ENCODE results near the gene EVA1C. TPM values are rescaled to one million over a fixed set of nuclear protein-coding genes. Genes with fewer than 3 reads are reported as not detected.

The EVA1C gene
- total RNA-seq, 1 donor from 2014 or later, result 147 TPM

DNA sequence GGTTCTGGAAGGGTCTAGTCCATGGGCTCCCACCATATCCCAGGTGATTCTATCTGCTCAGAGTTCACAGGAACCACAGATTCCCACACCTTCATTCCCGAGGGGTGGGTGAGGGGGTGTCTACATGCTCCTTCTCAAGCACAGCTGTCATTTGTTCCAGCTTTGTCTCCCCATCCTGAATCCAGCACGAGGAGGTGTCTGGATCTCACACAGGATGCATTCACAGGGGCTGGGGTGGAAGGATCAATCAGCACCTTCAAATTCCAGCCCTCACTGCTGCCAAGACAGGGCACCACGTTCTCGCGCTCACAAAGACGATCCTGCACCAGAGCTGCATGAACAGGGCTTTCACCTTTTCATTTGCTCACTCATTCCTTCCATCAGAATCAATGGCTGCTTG is 120.1 kb downstream of the EVA1C start:
- intact Hi-C loops (cut with DNase I), result no loop called here
- TF ChIP-seq CTCF (IDR thresholded peaks at IDR 0.05), result no peak

DNA sequence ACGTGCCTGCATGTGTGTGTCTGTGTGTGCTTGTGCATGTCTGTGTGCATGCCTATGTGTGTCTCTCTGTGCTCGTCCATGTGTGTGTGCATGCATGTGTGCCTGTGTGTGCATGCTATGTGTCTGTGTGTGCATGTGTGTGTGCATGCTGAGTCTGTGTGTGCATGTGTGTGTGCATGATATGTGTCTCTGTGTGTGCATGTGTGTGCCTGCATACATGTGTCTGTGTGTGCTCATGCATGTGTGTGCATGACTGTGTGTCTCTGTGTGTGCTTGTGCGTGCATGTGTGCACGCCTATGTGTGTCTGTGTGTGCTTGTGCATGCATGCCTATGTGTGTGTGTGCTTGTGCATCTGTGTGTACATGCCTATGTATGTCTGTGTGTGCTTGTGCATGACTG is 120.5 kb downstream of the EVA1C start:
- TF ChIP-seq CTCF (IDR thresholded peaks at IDR 0.05), result no peak
- H3K27me3 ChIP-seq, result no peaks in the 10 kb centered on the region
- intact Hi-C loops (cut with DNase I), result no loop called here
- H3K9me3 ChIP-seq, result no peaks in the 10 kb centered on the region
- no peak for DNase-seq (ENCODE audit: low spot score in 2 of 2)
- no peaks in the 10 kb centered on the region for H3K36me3 ChIP-seq
- H3K4me3 ChIP-seq, result no peak overlapping the region
- no peaks in the 10 kb centered on the region for H3K4me1 ChIP-seq
- H3K27ac ChIP-seq, result no peak overlapping the region

More for the DNA sequence above, 120.1 kb downstream of the EVA1C start:
- Histone ChIP-seq H3K9me3 (no peaks in the 10 kb centered on the region), H3K4me3 (no peak overlapping the region), H3K27me3 (no peaks in the 10 kb centered on the region), H3K4me1 (no peaks in the 10 kb centered on the region), H3K36me3 (no peaks in the 10 kb centered on the region), H3K27ac (no peak overlapping the region)
- no peak for DNase-seq (ENCODE audit: low spot score in 2 of 2)

DNA sequence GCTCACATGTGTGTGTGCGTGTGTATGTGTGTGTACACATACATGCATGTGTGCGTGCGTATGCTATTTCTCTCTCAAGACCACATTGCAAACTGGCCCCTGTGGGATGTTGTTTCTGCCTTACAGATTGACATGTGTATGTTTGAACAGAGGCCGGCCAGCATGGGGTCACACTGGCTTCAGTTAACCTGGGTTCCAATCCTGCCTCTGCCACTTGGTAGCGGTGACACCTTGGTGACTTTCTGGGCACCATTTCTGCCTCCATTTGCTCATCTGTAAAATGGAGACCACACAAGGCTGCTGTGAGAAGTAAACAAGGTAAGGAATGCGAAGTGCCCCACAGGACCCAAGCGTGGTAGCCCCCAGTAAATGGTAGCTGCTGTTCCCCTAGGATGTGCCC is 121.1 kb downstream of the EVA1C start:
- Histone ChIP-seq H3K4me1 (no peaks in the 10 kb centered on the region), H3K27me3 (no peaks in the 10 kb centered on the region), H3K9me3 (no peaks in the 10 kb centered on the region), H3K27ac (no peak overlapping the region), H3K36me3 (no peaks in the 10 kb centered on the region), H3K4me3 (no peak overlapping the region)
- no peak for TF ChIP-seq CTCF (IDR thresholded peaks at IDR 0.05)
- DNase-seq (ENCODE audit: low spot score in 2 of 2), result no peak
- intact Hi-C loops (cut with DNase I), result no loop called here

DNA sequence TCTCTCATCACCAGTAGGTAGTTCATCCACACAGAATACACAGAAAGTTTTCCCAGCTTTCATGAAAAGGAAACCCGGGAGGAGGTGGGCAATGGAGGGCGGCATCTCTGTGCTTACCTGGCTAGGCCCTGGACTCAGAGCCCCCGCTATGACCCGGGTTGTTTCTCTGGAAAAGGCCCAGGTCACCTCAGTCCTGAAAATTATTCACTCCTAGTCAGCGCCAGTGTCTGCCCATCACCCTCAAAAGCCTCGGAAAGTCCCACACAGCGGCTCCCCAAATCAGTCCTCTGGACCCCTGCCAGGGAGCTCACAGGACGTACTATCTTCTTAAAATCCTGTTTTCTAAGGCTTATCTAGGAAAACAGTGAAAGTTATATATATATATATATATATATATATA is 121.6 kb downstream of the EVA1C start:
- no peaks in the 10 kb centered on the region for H3K27me3 ChIP-seq
- no peak for DNase-seq (ENCODE audit: low spot score in 2 of 2)
- no peak overlapping the region for H3K27ac ChIP-seq
- intact Hi-C loops (cut with DNase I), result no loop called here
- H3K4me1 ChIP-seq, result no peaks in the 10 kb centered on the region
- no peaks in the 10 kb centered on the region for H3K9me3 ChIP-seq
- no peak for TF ChIP-seq CTCF (IDR thresholded peaks at IDR 0.05)
- no peak overlapping the region for H3K4me3 ChIP-seq
- no peaks in the 10 kb centered on the region for H3K36me3 ChIP-seq

GRCh38 chr21:32535612-32536011 is 123.1 kb downstream of the EVA1C start:
- Histone ChIP-seq H3K4me3 (no peak overlapping the region), H3K9me3 (no peaks in the 10 kb centered on the region), H3K36me3 (no peaks in the 10 kb centered on the region), H3K4me1 (no peaks in the 10 kb centered on the region), H3K27ac (no peak overlapping the region), H3K27me3 (no peaks in the 10 kb centered on the region)
- no peak for DNase-seq (ENCODE audit: low spot score in 2 of 2)
- intact Hi-C loops (cut with DNase I), result no loop called here
- TF ChIP-seq CTCF (IDR thresholded peaks at IDR 0.05), result no peak

GRCh38 chr21:32537569-32537881 is 125.0 kb downstream of the EVA1C start:
- intact Hi-C loops (cut with DNase I), result no loop called here
- no peaks in the 10 kb centered on the region for H3K27me3 ChIP-seq
- no peak for DNase-seq (ENCODE audit: low spot score in 2 of 2)
- TF ChIP-seq CTCF (IDR thresholded peaks at IDR 0.05), result no peak
- no peaks in the 10 kb centered on the region for H3K36me3 ChIP-seq
- no peaks in the 10 kb centered on the region for H3K9me3 ChIP-seq
- no peaks in the 10 kb centered on the region for H3K4me1 ChIP-seq
- H3K27ac ChIP-seq, result no peak overlapping the region
- H3K4me3 ChIP-seq, result no peak overlapping the region
